Activated CD8-positive, alpha-beta memory T cell treated with anti-CD3 and anti-CD28 coated beads for 48 hours (primary cell): ENCODE results near the gene OMG.
"Not testable (repeated sequence)": the region's sequence is repeated elsewhere in the genome, so short reads cannot be mapped to it uniquely, and the experiment has no call there.

Source experiments
- DNase-seq, 3 experiments: peaks; one replicate each; pipeline ENCODE4 v3.0.0-alpha.2; 2020; ENCODE audit warnings: low read depth in 2 of 3, low spot score in 2 of 3

Gene OMG

DNA sequence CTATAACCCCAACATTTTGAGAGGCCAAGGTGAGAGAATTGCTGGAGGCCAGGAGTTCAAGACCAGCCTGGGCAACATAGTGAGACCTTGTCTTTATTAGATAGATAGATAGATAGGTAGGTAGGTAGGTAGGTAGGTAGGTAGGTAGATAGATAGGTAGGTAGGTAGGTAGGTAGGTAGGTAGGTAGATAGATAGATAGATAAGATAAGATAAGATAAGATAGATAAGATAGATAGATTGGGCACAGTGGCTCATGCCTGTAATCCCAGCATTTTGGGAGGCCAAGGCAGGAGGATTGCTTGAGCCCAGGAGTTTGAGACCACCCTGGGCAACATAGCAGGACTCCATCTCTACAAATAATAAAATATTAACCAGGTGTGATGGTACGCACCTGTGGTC lies 34.1 kb downstream of the OMG start:
- DNase-seq: not testable (repeated sequence)

DNA sequence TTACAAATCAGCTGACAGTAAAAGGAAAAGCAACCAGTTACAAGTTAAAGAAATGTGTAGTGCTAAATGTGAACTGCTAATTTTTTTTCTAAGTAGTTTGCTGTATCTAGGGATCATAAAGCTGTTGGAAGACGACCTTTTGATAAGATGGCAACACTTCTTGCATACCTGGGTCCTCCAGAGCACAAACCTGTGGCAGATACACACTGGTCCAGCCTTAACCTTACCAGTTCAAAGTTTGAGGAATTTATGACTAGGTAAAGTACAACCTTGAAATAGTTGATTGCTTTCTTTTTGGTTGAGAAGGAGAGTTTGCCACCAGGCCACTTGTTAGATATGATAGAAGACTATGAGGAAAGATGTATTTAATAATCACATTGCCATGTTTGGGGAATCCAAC lies 35.4 kb downstream of the OMG start:
- no peak for DNase-seq

- no peak for DNase-seq
These were observed 36.9 kb downstream of the OMG start for GRCh38 chr17:31260151-31260550.

- no peak for DNase-seq
These were observed 40.1 kb downstream of the OMG start for GRCh38 chr17:31256936-31257335.

DNA sequence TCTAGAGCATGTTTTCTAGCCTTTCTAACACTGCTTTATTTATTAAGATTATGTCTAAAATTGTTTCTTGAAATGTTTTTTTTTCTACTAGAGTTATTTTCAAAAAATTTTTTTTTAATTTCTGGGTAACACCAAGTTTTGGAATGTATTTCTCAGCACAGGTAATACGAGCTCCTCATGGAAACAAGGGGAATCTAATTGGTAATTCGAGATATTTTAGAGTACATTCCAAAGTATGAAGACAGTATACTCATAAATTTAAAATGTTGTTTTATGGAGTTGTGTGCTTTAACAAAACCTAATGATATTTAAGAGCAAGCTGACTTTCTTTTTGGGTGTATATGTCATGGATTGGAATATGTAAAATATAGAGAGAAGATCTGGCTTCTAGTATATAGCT lies 42.4 kb downstream of the OMG start:
- DNase-seq: no peak

DNA sequence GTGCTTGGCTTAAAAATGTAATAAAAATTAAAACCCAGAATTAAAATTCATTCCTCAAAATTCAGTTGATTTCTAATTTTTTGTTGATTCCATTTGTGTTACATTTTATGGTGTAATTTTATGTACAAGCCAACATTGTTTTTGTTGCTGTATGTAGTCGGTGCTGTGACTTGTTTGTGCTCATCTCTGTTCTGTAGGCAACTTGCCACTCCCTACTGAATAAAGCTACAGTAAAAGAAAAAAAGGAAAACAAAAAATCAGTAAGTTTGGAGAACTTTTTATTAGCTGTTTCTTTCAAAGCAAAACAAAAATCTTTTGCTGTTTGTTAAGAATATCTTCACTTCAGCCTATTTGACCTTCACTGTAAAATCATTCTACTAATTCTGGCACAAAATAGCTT lies 44.3 kb downstream of the OMG start:
- no peak for DNase-seq

- no peak for DNase-seq
These were observed 45.1 kb downstream of the OMG start for GRCh38 chr17:31251970-31252328.

DNA sequence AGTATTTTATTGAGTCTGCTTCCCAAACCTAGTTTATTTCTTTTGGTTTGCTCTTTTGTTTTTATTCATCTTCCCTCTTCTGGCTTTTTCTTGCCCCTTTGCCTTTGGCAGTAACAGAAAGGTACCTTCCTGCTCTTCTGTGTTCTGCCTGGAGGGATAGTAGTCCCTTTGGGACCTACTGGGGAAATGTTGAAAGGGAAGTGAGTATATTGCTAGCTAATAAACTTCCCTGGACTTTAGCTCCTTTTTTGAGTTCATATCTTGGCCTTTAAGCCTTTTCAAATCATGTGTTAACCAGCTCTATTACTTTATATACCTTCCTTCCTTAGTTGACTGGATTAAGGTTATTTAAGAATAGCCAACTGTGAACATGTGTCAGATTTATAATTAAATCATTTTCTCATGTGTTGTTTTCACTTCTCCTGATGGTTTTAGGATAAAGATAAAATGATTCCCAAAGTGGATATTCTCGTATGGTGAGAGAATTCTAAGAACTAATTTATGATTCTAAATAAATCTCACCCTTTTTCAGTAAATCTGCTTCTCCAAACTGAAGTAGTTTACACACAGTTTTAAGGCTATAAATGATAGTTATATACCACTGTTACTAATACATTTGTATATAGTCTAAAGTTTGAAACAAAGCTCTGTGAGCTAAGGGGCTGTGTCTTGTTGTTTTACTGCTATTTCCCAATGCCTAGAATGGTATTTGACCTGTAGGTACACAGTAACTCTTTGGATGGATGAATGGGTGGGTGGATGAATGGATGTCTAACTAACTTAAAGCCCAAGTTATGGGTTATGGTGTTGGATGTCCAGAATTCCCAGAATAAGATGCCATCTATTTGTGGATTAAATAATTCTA lies 45.7 kb downstream of the OMG start:
- no peak for DNase-seq

GRCh38 chr17:31250229-31250628 lies 46.8 kb downstream of the OMG start:
- DNase-seq: no peak

- no peak for DNase-seq
These were observed 47.3 kb downstream of the OMG start for GRCh38 chr17:31249835-31250141.

DNA sequence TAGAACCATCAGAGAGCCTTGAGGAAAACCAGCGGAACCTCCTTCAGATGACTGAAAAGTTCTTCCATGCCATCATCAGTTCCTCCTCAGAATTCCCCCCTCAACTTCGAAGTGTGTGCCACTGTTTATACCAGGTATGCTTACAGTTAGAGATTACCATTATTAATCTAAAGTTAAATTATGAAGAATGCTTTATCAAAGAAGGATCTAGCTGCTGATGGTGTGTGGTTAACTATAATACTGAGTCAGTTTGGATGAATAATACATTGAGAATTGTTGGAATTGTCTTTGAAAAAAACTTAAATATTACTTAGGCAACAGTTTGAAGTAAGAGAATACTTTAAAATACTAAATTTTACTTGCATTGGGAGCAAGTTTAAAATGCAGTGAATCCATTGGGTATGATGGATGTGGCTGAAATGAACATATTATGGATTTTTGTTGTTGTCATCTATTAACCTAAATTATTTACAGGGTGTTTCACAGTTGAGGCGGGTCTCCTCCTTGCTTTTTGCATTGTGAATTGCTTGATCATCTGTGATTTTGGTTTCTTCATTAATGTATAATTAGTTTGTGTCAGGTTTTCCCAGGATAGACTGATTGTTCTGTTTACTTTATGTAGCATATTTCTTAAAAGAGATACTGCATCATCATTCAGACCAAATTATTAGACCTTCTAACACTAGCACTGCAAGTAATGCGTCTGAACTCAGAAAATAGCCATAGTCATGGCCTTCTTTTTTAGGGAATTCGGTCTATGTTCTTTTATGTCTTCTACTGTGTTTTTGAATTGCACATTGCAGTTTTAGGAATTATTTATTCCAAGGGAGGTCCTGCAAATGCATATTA lies 47.8 kb downstream of the OMG start:
- DNase-seq: no peak
